Neural cell (in vitro differentiated cells): ENCODE results near the gene UTP3.

Source experiments
- CTCF ChIP-seq: fragments of 450-650 bp; IDR thresholded peaks from 2 replicates; pipeline ENCODE4 v1.5.1; 2014; ENCODE audit warnings: antibody characterized with exemption, mild to moderate bottlenecking, moderate library complexity; ENCODE audit not compliant: poor library complexity, severe bottlenecking
- EP300 ChIP-seq: fragments of 450-650 bp; conservative IDR thresholded peaks from 2 replicates; pipeline ENCODE4 v1.6.1; 2014; ENCODE audit warnings: antibody characterized with exemption, mild to moderate bottlenecking, moderate library complexity; ENCODE audit not compliant: poor library complexity, severe bottlenecking
- EZH2 ChIP-seq: fragments of 200-600, 300-800 bp; shearing (Covaris generic), sonication (generic); IDR thresholded peaks from 2 replicates; pipeline ENCODE4 v1.6.1; 2014; ENCODE audit warnings: antibody characterized with exemption, low read length, borderline replicate concordance, mild to moderate bottlenecking; ENCODE audit not compliant: insufficient read depth, poor library complexity, severe bottlenecking
- POLR2AphosphoS5 ChIP-seq: IDR thresholded peaks from 2 replicates; pipeline ENCODE4 v1.6.1; 2012

- TF ChIP-seq CTCF, result no peak
- TF ChIP-seq EZH2, result no peak
- TF ChIP-seq POLR2AphosphoS5, result no peak
- TF ChIP-seq EP300, result no peak
These were observed 29.9 kb upstream of the UTP3 start for GRCh38 chr4:70658418-70658817.
